GM18502 (cell line): Measurements from ENCODE around the gene SPNS3.

ENCODE experiments used
- ATAC-seq: cut with Tn5 transposase; IDR thresholded peaks from one replicate; pipeline ENCODE4 v1.9.1; 2021; ENCODE audit warnings: mild to moderate bottlenecking; ENCODE audit not compliant: unreplicated experiment, poor library complexity

SPNS3 gene

DNA sequence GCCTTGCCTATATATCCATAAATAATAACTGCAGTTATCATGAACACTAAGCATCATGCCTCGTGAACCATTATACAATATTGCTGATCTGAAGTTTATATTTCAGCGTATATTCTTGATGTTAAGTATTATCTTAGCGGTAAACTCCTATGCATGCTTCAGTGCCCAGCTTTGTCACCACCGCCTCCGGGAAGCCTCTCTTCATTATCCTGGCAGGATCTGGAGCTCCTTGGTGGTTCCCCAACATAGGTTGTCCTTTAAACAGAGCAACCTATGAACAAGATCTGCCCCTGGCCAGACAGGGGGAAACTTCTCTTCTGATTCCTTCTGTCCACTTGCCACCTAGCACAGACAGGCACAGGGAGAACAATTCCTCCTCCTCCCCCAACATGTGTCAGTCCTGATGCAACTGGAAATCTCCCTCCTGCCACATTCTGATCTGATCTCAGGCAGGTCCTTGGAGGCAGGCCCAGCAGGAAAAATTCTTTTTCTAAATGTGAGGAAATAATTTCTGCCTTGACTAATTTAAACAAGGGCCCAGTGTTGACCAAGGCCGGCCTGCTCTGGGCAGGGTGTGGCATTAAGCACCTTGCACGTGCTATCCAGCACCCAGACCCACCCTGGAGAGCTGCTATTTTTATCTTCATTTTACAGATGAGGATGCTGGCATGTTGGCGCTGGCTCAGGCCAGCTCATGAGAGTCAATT is 87.3 kb downstream of the SPNS3 start:
- ATAC-seq = no peak

GRCh38 chr17:4522661-4523060 is 88.9 kb downstream of the SPNS3 start:
- no peak for ATAC-seq

DNA sequence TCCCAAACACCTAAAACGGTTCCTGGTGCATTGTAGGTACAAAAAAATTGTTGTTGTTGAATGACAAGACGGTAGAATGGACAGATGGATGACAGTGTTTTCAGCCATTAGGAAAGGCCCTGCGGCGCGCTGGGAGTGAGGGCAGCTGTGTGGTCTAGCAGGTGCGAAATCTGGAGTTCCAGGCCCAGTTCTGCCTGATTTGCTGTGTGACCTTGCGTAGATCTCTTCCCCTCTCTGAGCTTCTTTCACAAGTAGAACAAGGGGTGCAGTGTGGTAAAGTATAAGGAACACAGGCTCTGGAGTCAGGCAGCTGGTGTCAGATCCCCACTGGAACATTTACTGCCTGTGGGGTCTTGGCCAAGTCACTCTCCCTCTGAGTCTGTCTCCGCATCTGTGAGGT is 90.2 kb downstream of the SPNS3 start:
- ATAC-seq = no peak

- ATAC-seq = no peak
These were observed 92.1 kb downstream of the SPNS3 start for GRCh38 chr17:4525691-4526397.

DNA sequence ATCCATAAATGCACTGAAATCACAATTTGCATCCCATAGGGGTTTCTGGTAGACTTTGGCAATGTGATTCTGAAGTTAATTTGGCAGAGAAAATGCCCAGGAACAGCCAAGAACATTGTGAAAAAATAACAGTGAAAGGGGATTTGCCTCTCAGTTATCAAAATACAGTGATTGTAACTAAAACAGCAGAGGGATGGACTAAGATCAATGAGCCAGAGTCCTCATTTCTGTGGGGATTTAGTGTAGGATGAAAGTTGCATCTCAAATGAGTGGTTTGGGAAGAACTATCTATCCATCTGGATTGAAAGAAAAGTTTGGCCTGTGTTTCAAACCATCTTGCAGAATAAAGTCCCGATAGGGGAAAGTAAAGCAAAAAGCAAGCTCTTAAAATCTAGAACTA is 93.4 kb downstream of the SPNS3 start:
- ATAC-seq = no peak

DNA sequence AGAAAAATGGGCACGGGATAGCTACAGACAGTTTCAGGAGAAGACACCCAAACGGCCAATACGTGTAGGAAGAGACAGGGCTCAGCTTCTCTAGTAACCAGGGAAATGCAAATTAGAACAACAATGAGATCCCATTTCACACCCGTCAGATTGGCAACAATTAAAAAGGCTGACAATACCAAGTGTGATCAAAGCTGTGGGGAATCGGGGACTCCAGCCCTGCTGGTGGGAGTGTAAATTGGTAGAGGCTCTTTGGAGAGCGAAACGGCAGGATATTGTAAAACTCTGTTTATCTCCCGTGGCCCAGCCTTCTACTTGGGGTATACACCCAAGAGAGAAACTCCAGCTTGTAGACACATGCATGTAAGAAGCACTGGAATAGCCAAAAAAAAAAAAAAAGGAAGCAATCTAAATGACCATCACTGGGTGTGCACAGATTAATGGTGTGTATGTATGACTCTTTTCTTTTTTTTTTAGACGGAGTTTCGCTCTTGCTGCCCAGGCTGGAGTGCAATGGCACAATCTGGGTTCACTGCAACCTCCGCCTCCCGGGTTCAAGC is 93.9 kb downstream of the SPNS3 start:
- no peak for ATAC-seq

DNA sequence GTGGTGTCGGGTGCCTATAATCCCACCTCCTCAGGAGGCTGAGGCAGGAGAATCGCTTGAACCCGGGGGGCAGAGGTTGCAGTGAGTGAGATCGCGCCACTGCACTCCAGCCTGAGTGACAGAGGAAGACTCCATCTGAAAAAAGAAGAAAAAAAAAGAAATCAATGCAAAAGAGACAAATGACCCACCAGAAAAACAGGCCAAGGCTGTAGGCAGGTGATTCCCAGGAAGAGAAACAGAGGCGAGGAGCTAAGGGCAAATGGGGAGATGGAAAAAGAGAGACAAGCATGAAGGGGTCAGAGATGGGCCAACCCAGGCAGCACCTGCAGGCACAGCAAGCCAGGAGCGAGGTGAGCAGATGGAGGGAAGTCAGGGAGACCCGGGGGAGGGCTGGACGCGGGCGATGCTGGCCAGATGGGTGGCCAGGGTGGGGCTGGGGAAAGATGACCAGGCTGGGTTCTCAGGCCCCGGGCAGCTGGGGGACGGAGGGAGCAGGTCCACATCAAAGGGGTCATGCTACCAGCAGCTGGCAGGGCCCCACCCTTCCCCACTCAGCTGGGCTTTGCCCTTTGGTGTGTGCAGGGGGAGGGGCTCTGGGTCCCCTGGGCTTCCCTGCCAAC is 95.9 kb downstream of the SPNS3 start:
- no peak for ATAC-seq

DNA sequence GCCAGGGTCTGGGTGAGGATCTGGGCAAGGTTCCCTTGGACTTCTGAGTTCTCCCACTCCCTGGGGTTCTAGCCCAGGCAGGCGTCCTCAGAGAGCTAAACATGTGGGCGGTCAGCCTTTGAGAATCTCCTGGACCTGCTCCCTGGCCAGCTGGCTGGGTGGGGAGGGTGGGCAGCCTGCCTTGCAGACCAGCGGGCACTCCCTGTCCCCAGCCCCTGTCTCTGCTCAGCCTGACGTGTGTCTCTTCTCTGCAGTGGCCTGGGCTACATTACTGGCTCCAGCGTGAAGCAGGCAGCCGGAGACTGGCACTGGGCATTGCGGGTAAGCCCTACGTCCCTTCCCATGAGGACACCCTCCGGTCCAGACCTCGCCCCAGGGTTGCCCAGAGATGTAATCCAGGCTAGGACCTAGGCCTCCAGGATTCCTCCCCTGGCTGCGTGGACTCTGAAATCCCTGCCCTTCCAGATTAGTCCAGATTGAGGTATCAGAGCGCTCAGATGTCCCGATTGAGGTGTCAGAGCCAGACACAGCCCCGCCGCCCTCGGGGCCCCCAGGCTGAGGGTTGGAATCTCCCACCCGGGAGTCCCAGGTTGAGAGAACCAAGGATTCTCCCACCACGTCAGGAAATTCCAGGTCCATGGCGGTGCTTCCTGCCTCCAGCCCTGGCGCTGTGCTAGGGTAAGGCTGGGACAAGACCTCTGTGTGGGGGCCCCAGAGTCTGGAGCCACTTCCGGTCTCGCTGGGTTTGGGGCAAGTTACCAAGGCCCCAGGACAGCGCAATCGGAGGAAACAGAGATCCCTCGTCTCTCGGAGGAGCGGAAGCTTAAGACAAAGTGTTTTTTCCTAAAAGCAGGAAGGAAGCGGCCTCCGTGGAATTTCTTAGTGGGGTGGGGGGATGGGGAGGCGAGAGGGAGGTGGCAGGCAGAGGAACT is 97.3 kb downstream of the SPNS3 start:
- ATAC-seq = no peak

DNA sequence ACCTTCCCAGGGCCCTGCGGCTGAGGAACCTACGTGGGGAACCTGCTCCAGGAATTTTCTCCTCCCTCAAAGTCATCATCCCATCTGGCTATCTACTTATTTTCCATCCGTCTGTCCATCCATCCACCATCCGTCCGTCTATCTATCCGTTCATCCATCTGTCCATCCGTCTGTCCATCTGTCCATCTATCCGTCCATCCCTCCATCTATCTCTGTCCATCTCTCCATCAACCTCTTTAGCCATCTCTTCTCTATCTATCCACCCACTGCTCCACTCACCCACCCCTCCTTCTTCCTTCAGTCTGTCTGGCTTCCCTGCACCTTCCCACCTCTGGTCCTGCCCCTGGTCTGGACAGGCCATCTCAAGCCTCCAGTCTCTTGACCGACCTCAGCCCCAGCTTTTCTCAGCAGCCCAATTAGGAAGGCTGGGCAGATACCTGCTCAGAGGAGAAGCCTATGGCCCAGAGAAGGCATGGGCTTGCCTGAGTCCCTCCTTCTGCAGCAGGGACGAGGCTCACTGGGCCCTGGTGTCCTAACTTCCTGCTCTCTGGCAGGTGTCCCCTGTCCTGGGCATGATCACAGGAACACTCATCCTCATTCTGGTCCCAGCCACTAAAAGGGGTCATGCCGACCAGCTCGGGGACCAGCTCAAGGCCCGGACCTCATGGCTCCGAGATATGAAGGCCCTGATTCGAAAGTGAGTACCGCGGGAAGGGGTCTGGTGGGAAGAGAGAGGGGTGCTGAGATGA is 98.4 kb downstream of the SPNS3 start:
- ATAC-seq = no peak

GRCh38 chr17:4532860-4533522 is 99.3 kb downstream of the SPNS3 start:
- no peak for ATAC-seq

DNA sequence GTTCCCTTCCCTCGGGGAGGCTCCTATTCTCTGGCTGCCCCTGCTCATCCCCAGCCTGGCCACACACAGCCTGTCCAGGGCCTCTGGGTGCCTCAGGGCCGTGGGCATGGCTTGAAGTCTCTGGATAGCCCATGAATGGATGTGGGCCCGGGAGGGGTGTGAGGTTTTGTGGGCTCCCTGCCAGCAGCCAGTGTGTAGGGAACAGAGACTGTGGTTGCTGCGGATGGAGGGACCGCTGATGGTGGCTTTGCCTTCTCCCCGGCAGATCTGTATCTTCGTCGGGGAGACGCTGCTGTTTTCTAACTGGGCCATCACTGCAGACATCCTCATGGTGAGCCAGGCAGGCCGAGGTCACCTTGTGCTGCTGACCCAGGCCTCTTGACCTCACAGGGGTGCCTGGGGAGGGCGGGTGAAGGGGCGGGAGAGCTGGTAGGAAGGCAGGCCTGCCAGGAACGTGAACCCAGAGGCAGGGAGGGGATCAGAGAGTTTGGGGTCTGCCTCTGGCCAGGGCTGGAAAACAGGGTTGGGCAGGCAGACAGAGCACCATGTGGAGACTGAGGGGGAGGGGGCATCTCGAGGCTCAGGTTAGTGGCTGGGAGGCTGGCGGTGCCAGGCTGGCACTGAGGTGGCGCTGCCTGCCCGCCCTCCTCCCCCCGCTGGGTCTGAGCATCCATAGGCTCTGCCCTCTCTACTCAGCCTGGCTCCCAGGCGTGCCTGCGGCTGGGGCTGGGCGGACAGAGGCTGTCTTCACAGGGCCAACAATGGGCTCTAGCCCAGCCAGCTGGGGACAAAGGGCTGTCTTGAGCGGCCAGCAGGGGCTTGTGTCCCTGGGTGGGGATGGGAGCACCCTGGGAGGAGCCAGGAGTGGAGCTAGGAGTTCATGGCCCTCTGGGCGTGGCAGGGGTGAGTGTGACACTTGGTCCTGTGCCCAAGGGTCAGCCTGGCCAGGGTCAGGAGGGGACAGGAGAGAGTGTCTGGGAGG is 100.1 kb downstream of the SPNS3 start:
- no peak for ATAC-seq

GRCh38 chr17:4534515-4534914 is 100.8 kb downstream of the SPNS3 start:
- ATAC-seq = no peak

DNA sequence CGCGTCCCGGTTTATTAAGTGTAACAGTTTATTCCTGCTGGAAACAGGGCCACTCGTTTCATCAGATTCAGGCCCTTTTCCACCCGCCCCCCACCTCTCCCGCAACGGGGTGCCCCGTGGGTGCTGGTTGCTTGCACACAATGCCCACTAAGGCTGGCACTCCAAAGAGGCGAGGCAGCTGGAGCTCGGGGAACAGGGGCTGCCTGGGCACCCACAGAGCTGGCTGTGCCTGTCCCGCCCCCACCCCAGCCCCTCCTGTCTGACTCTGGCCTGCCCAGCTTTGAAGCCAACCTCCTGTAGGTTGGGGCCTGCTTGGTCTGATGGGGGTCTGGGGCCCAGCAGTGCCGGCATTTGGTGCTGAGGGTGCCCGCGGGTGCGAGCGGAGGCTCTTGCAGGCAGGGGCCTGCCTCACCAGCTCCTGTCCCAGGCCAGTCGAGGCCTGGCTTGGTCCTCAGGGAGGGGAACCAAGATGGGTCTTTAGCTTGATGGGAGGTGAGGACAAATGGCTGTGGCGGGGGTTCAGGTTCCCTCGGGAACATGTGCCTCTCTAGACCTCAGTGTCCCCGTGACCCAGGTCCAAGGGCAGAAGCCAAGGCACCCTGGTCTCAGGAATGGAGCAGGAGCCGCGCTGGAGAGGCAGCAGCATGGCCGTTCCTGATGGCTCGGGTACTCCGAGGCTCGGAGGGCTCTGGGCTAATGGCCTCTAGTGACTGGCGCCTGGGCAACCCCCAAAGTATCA is 101.4 kb downstream of the SPNS3 start:
- no peak for ATAC-seq

DNA sequence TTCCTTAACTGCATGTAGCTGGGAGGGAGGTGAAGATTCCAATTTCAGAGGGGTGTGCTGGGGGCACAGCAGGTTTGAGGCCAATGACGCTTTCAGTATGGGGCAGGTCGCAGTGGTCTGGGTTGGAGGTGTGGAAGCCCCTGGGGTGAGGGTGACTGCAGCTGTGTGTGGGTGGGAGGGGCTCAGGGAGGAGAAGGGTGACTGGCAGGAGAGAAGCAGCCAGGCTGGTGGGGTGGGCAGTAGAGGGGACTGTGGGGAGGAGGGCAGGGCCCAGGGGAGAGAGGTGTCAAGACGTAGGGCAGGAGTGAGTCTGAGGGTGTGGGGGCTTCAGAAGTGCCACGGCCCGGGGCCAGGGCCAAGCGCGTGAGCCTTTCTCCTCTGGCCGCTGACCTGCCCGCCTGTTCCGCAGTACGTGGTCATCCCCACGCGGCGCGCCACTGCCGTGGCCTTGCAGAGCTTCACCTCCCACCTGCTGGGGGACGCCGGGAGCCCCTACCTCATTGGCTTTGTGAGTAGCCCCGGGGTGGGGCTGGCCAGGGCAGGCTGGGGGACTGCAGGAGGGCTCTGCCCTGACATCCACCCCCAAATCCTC is 102.0 kb downstream of the SPNS3 start:
- no peak for ATAC-seq

DNA sequence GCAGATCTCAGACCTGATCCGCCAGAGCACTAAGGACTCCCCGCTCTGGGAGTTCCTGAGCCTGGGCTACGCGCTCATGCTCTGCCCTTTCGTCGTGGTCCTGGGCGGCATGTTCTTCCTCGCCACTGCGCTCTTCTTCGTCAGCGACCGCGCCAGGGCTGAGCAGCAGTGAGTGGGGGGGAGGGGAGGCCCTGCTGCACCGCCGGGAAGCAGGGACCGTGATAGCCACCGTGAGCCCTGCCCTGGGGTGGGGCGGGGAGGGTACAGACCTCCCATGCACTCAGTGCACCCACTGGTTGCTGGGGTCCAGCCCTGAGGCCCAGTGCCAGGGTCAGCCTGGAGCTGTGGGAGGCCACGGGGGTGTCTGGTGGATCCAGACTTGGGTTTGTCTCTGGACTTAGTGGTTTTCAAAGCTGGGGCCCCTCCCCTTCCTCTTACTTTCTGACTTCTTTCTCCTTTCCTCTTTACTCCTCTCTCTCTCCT is 102.6 kb downstream of the SPNS3 start:
- no peak for ATAC-seq

DNA sequence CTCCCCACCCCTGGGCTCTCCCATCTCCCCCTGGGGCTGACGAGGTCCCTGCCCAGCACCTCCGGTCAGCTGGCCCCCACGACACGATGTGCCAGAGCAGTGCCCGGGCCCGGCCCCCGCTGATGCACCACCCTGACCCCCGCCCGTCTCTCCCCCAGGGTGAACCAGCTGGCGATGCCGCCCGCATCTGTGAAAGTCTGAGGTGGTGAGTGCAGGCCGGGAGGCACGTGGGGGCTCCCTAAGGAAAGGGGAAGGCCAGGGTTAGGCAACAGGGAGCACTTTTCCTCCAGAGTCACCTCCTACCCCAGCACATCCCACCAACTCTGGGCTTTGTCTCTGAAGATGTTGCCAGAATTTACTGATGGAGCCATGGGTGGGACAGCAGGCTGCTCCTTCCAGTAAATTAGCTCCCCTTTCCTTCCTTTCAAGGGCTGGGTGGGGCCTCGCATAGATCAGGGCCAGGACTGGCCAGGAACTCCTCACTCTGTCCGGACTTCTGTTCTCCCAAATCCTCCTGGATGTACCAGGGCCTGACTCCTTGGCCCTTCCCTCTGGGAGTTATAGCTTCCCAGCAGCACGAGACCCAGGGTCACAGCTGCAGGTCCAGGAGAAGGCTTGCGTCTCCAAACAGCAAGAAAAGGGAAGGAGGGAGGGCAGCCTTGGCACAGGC is 103.1 kb downstream of the SPNS3 start:
- ATAC-seq = no peak
